ENCODE measurements around the gene AQP9.

DNA sequence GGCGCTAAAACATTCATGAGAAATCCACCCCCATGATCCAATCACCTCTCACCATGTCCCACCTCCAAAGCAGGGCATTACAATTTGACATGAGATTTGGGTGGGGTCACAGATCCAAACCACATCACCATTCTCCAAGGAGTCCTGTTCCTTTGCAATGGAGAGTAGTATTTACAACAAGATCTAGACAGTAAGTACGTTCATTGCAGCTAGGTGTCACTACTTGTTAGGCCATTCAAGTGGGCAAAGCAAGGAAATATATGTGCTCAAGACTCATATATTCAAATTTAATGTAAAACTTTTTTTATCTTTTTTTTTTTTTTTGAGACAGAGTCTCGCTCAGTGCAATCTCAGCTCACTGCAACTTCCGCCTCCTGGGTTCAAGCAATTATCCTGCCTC lies 79.3 kb downstream of the AQP9 start:
- TF ChIP-seq, protein P1, sequence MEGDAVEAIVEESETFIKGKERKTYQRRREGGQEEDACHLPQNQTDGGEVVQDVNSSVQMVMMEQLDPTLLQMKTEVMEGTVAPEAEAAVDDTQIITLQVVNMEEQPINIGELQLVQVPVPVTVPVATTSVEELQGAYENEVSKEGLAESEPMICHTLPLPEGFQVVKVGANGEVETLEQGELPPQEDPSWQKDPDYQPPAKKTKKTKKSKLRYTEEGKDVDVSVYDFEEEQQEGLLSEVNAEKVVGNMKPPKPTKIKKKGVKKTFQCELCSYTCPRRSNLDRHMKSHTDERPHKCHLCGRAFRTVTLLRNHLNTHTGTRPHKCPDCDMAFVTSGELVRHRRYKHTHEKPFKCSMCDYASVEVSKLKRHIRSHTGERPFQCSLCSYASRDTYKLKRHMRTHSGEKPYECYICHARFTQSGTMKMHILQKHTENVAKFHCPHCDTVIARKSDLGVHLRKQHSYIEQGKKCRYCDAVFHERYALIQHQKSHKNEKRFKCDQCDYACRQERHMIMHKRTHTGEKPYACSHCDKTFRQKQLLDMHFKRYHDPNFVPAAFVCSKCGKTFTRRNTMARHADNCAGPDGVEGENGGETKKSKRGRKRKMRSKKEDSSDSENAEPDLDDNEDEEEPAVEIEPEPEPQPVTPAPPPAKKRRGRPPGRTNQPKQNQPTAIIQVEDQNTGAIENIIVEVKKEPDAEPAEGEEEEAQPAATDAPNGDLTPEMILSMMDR (IDR thresholded peaks at IDR 0.05): no peak
- TF ChIP-seq POLR2A (IDR thresholded peaks at IDR 0.05): no peak
